HepG2 (cell line): ENCODE measurements around the gene LRRC25. TPM values are rescaled to one million over a fixed set of nuclear protein-coding genes. Genes with fewer than 3 reads are reported as not detected.
A peak's percentile ranks its signal among the peaks of the same experiment; 100 is the strongest.

Experiments used
- ATAC-seq: fragments of 200-7000 bp; cut with Tn5 transposase; 3 replicates; pipeline ENCODE4 v1.9.1; 2020; ENCODE audit warnings: mild to moderate bottlenecking, moderate library complexity
- BruUV-seq: library from RNA; stranded (reverse); fragments of 400-500 nt; replicated peaks from 2 replicates; lab custom pipeline; 2021; lab: Mats Ljungman, UMichigan
- CTCF ChIA-PET: fragments of 300-600 bp; formaldehyde crosslinking; extraction: SDS; loops from one replicate; lab custom pipeline; 2021; ENCODE audit warnings: low total read pairs, inconsistent platforms, low intra/inter-chr PET ratio; lab: Yijun Ruan, JAX
- POLR2A ChIA-PET: fragments of 350-600 bp; sonication (Branson Sonifier 250); formaldehyde crosslinking; loops from one replicate; lab custom pipeline; 2020; ENCODE audit warnings: antibody characterized with exemption, inconsistent platforms; lab: Yijun Ruan, JAX
- DNase-seq: peaks from one replicate; pipeline ENCODE4 v3.0.0-alpha.2; 2015; ENCODE audit warnings: low spot score
- FAIRE-seq: peaks from 3 replicates; lab custom pipeline; 2011; peaks lifted over from hg19 to GRCh38; lab: Jason Lieb, UNC
- H2AFZ ChIP-seq: one replicate; pipeline ENCODE4 v1.6.1; 2011; ENCODE audit warnings: low read length, inconsistent platforms
- H3K27ac ChIP-seq: fragments of 300-600 bp; 3 replicates; pipeline ENCODE4 v1.8.0; 2011; ENCODE audit warnings: mixed run types, mild to moderate bottlenecking, mixed read lengths, low read length, inconsistent platforms; ENCODE audit not compliant: insufficient read depth; ENCODE audit errors: extremely low read length
- H3K27me3 ChIP-seq, 2 experiments: fragments of 200-600 bp in 1 of 2; 2 replicates in 1 of 2; 3 replicates in 1 of 2; pipeline versions ENCODE4 v1.6.0 to v1.8.0; 2011; ENCODE audit warnings: low read length in 2 of 2, mild to moderate bottlenecking in 2 of 2, moderate library complexity in 2 of 2, inconsistent platforms in 1 of 2; ENCODE audit not compliant: insufficient read depth in 2 of 2, control insufficient read depth in 1 of 2
- H3K36me3 ChIP-seq, 2 experiments: fragments of 200-600 bp in 1 of 2; replicated peaks in 1 of 2; 2 replicates in 1 of 2; 3 replicates in 1 of 2; pipeline versions ENCODE4 v1.5.1 to v1.8.0; 2011; ENCODE audit warnings: low read length in 2 of 2, inconsistent platforms in 1 of 2; ENCODE audit not compliant: insufficient read depth in 2 of 2, control insufficient read depth in 1 of 2
- H3K4me1 ChIP-seq: 2 replicates; pipeline ENCODE4 v1.5.1; 2012; ENCODE audit warnings: low read length, inconsistent platforms; ENCODE audit not compliant: insufficient read depth
- H3K4me2 ChIP-seq: 2 replicates; pipeline ENCODE4 v1.6.0; 2011; ENCODE audit warnings: low read depth, low read length, inconsistent platforms
- H3K4me3 ChIP-seq, 3 experiments: fragments of 200-600 bp in 1 of 3; sonication (generic), shearing (Covaris generic) in 1 of 3; replicated peaks in 1 of 3; 2 replicates each; pipeline ENCODE4 v1.5.1; 2011 to 2016; ENCODE audit warnings: low read length in 3 of 3, inconsistent platforms in 2 of 3, low read depth in 2 of 3, mild to moderate bottlenecking in 2 of 3, control low read depth in 1 of 3, mixed read lengths in 1 of 3; ENCODE audit not compliant: insufficient read depth in 1 of 3
- H3K79me2 ChIP-seq: one replicate; pipeline ENCODE4 v1.6.1; 2011; ENCODE audit warnings: low read length, inconsistent platforms; ENCODE audit not compliant: insufficient read depth
- H3K9ac ChIP-seq: 2 replicates; pipeline ENCODE4 v1.6.0; 2011; ENCODE audit warnings: mild to moderate bottlenecking, low read depth, low read length, inconsistent platforms; ENCODE audit not compliant: insufficient read depth
- H3K9me3 ChIP-seq: 2 replicates; pipeline ENCODE4 v1.5.1; 2012; ENCODE audit warnings: mild to moderate bottlenecking, low read length
- H4K20me1 ChIP-seq: 2 replicates; pipeline ENCODE4 v1.6.0; 2011; ENCODE audit warnings: inconsistent platforms, mild to moderate bottlenecking, low read length, moderate library complexity; ENCODE audit not compliant: insufficient read depth
- IRF2 ChIP-seq: IDR thresholded peaks from 2 replicates; pipeline ENCODE4 v1.6.1; 2018; ENCODE audit warnings: missing genetic modification reagents, missing compliant biosample characterization
- NCOR1 ChIP-seq: fragments of 200-600 bp; sonication (generic); IDR thresholded peaks from 2 replicates; pipeline ENCODE4 v1.7.0; 2017; ENCODE audit warnings: antibody characterized with exemption, low read length, borderline replicate concordance
- REXO4 ChIP-seq: sonication (generic); formaldehyde crosslinking; IDR thresholded peaks from 2 replicates; pipeline ENCODE4 v1.8.0; 2022; ENCODE audit warnings: missing genetic modification reagents, mild to moderate bottlenecking, borderline replicate concordance
- RNF2 ChIP-seq: fragments of 450-650 bp; conservative IDR thresholded peaks from 2 replicates; pipeline ENCODE4 v1.6.1; 2016; ENCODE audit warnings: low read depth
- SAP130 ChIP-seq: IDR thresholded peaks from 2 replicates; pipeline ENCODE4 v1.6.1; 2016; ENCODE audit warnings: low read depth
- SSRP1 ChIP-seq: IDR thresholded peaks from 2 replicates; pipeline ENCODE4 v1.6.1; 2016; ENCODE audit warnings: control low read depth
- ZBTB7A ChIP-seq: sonication (generic); formaldehyde crosslinking; IDR thresholded peaks from 2 replicates; pipeline ENCODE4 v1.8.0; 2022; ENCODE audit warnings: mild to moderate bottlenecking, missing genetic modification reagents
- ZMYM2 ChIP-seq: sonication (generic); formaldehyde crosslinking; IDR thresholded peaks from 2 replicates; pipeline ENCODE4 v1.8.0; 2022; ENCODE audit warnings: mild to moderate bottlenecking, missing genetic modification reagents
- ZNF333 ChIP-seq: sonication (generic); formaldehyde crosslinking; IDR thresholded peaks from 2 replicates; pipeline ENCODE4 v1.4.0; 2020; ENCODE audit warnings: mild to moderate bottlenecking, missing genetic modification reagents, borderline replicate concordance
- ZNF543 ChIP-seq: sonication (generic); formaldehyde crosslinking; IDR thresholded peaks from 2 replicates; pipeline ENCODE4 v1.4.0; 2020; ENCODE audit warnings: mild to moderate bottlenecking, missing genetic modification reagents
- ZNF644 ChIP-seq: IDR thresholded peaks from 2 replicates; pipeline ENCODE4 v1.6.1; 2016; ENCODE audit warnings: low read depth
- ZNF670 ChIP-seq: sonication (generic); formaldehyde crosslinking; IDR thresholded peaks from 2 replicates; pipeline ENCODE4 v1.8.0; 2022; ENCODE audit warnings: mild to moderate bottlenecking, missing genetic modification reagents, borderline replicate concordance
- ZNF768 ChIP-seq: sonication (generic); formaldehyde crosslinking; IDR thresholded peaks from 2 replicates; pipeline ENCODE4 v1.4.0; 2020; ENCODE audit warnings: missing genetic modification reagents
- ZNF792 ChIP-seq: IDR thresholded peaks from 2 replicates; pipeline ENCODE4 v1.6.1; 2016
- ZSCAN21 ChIP-seq: sonication (generic); formaldehyde crosslinking; IDR thresholded peaks from 2 replicates; pipeline ENCODE4 v1.8.0; 2022; ENCODE audit warnings: mild to moderate bottlenecking, missing genetic modification reagents, moderate library complexity, borderline replicate concordance
- WGBS: methylation state at CpG from one replicate; pipeline ENCODE4 v1.1.6; 2017; ENCODE audit warnings: low lambda C conversion rate; 5-methylcytosine and 5-hydroxymethylcytosine counted together
- in situ Hi-C: cut with HindIII; loops from 2 replicates; pipeline ENCODE4 v1.10.0; 2017; ENCODE audit warnings: low pct_unique_long_range_greater_than_20kb; ENCODE audit not compliant: extremely low pct_ligation_motif_present
- intact Hi-C: fragments of 100-400 bp; cut with micrococcal nuclease; formaldehyde crosslinking; loops from one replicate; pipeline ENCODE4 v1.10.0; 2022; ENCODE audit not compliant: unreplicated experiment
- polyA plus RNA-seq, 8 experiments: library from polyadenylated mRNA; depleted of rRNA in 3 of 8; stranded (reverse) in 7 of 8; unstranded in 1 of 8; fragments of >200 nt; fragmentation: Illumina TruSeq in 4 of 8; extraction: Trizol in 4 of 8; gene quantifications; 2 replicates each; pipeline versions ENCODE4 v1.2.1 to v1.2.3, GENCODE V29; 2011 to 2016; ENCODE audit warnings: low read depth in 4 of 8, missing spikeins in 1 of 8, mixed read lengths in 1 of 8; ENCODE audit not compliant: insufficient read depth in 1 of 8
- total RNA-seq, 5 experiments: library from RNA; depleted of rRNA; stranded (reverse); fragments of >200 nt; fragmentation: Illumina TruSeq; extraction: Trizol; gene quantifications; 2 replicates each; pipeline ENCODE4 v1.2.3, GENCODE V29; 2016; ENCODE audit warnings: low read depth in 1 of 5
- TF ChIP-seq, protein P1 (sequence below), 2 experiments: sonication (generic) in 1 of 2; formaldehyde crosslinking in 1 of 2; IDR thresholded peaks; 2 replicates each; pipeline versions ENCODE4 v1.4.0 to v1.6.1; 2018 to 2020; ENCODE audit warnings: missing genetic modification reagents in 2 of 2, borderline replicate concordance in 1 of 2, low read depth in 1 of 2, mild to moderate bottlenecking in 1 of 2, missing biosample characterization in 1 of 2
- TF ChIP-seq, protein P2 (sequence below): sonication (generic); formaldehyde crosslinking; IDR thresholded peaks from 2 replicates; pipeline ENCODE4 v1.5.1; 2020; ENCODE audit warnings: missing genetic modification reagents, mild to moderate bottlenecking, borderline replicate concordance
- TF ChIP-seq, protein P3 (sequence below): sonication (generic); formaldehyde crosslinking; conservative IDR thresholded peaks from 2 replicates; pipeline ENCODE4 v1.4.0; 2020; ENCODE audit warnings: missing genetic modification reagents

The LRRC25 gene
- total and polyA plus RNA-seq, 2 of the 13 experiments (the other 11 are each of a cell fraction or from before 2014, with no cell fraction given), result 0.13 to 0.53 TPM

DNA sequence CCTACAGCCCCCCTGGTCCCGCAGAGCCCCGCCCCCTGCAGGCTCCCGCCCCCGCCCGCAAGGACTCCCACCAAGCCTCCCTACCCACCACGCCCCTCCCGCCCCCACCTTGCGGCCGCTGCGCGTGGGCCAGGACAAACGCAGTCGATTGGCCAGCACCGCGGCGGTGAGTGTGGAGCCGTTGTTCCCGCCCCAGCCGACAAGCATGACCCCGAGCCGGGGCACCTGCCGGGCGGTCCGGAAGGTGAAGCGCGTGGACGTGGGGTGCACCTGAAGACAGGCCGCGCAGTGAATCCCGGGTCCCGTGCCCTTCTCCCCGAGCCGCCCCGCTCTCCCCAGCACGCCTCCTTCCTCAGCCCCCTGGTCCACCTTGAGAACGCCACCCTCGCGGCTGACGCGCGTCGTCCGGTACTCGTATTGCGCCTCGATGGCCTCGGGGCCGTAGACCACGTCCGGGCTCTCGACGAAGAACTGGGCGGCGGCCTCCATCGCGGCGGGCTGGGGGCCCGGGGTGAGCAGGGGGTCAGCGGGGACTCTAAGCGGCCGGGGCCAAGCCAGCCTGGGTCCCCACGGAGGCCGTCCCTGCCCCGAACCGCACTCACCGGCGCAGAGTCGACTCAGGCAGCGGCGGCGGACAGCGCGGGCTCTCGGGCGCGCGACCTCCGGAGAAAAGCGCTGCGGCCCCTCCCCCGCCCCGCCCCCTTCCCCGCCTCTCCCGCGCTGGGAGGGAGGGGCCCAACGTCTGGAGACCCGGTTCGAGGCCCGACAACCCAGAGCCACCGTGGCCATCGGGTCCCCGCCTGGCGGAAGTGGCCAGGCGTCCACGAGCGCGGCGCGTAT, 40.3 kb upstream of the LRRC25 start, which contains the start of gene ISYNA1:
ISYNA1 (minus strand) TSS at position 643 of the 840 bp plus-strand sequence; CDS start at position 489, 154 bp downstream.
- Histone ChIP-seq H3K4me2 (peak within 1 kb of the TSS; percentile 95), H3K9me3 (no peaks in the 10 kb centered on the region), H3K27me3 (no peaks in the 10 kb centered on the region), H4K20me1 (peaks cover 9% of the 10 kb centered on the region; the same call in 1 of the 2 replicates), H3K4me1 (peaks cover 45% of the 10 kb centered on the region), H2AFZ (no peak within 1 kb of the TSS), H3K36me3 (peaks cover 0 to 2% of the 10 kb centered on the region in 2 experiments; a peak in 1 of 5 replicates), H3K9ac (peak within 1 kb of the TSS; percentile 70), H3K4me3 (peak within 1 kb of the TSS; percentile 29 to 75 (median 72)), H3K27ac (peak within 1 kb of the TSS; percentile 53), H3K79me2 (no peaks in the 10 kb centered on the region)
- POLR2A ChIA-PET, result interaction anchor here (0.6 to 1.6 kb wide), 3 partner anchors 17 to 52 kb away, joined by 3 to 4 read pairs (median 3); partner anchors contain the start of gene GDF15
- FAIRE-seq, result no peak
- CTCF ChIA-PET, result no interaction called here
- peak; percentile 14 for DNase-seq
- TSS peak; percentile 53 for BruUV-seq
- ATAC-seq, result peak; percentile 12
- intact Hi-C loops (no loop called here), in situ Hi-C loops (no loop called here)
- 10% methylated on average over 40 of the region's 99 CpGs for WGBS
- TF ChIP-seq SAP130 (CRISPR knock-in tag) (no peak), ZSCAN21 (CRISPR knock-in tag) (peak; percentile 62; the same call in 1 of the 2 replicates), RNF2 (0 out of 2 replicates have a peak, but pooled peaks have one; percentile 47), ZNF644 (no peak), ZMYM2 (CRISPR knock-in tag) (peak; percentile 53; the same call in 1 of the 2 replicates), ZNF670 (CRISPR knock-in tag) (peak; percentile 29; the same call in 1 of the 2 replicates), SSRP1 (CRISPR knock-in tag) (0 out of 2 replicates have a peak, but pooled peaks have one; percentile 21), ZBTB7A (CRISPR knock-in tag) (peak; percentile 61; the same call in 1 of the 2 replicates), REXO4 (CRISPR knock-in tag) (no peak), NCOR1 (no peak), ZNF768 (0 out of 2 replicates have a peak, but pooled peaks have one; percentile 8), ZNF333 (CRISPR knock-in tag) (0 out of 2 replicates have a peak, but pooled peaks have one; percentile 15), ZNF543 (CRISPR knock-in tag) (no peak), IRF2 (peak; percentile 36; the same call in 1 of the 2 replicates), ZNF792 (CRISPR knock-in tag) (0 out of 2 replicates have a peak, but pooled peaks have one; percentile 27)
- TF ChIP-seq, protein P1, sequence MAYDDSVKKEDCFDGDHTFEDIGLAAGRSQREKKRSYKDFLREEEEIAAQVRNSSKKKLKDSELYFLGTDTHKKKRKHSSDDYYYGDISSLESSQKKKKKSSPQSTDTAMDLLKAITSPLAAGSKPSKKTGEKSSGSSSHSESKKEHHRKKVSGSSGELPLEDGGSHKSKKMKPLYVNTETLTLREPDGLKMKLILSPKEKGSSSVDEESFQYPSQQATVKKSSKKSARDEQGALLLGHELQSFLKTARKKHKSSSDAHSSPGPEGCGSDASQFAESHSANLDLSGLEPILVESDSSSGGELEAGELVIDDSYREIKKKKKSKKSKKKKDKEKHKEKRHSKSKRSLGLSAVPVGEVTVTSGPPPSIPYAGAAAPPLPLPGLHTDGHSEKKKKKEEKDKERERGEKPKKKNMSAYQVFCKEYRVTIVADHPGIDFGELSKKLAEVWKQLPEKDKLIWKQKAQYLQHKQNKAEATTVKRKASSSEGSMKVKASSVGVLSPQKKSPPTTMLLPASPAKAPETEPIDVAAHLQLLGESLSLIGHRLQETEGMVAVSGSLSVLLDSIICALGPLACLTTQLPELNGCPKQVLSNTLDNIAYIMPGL (CRISPR knock-in tag; IDR thresholded peaks at IDR 0.05; ENCODE audit: borderline replicate concordance in 1 of 2, low read depth in 1 of 2), result peak in 1 of 2 experiments; percentile 47; a peak in 1 of 4 replicates
- TF ChIP-seq, protein P2, sequence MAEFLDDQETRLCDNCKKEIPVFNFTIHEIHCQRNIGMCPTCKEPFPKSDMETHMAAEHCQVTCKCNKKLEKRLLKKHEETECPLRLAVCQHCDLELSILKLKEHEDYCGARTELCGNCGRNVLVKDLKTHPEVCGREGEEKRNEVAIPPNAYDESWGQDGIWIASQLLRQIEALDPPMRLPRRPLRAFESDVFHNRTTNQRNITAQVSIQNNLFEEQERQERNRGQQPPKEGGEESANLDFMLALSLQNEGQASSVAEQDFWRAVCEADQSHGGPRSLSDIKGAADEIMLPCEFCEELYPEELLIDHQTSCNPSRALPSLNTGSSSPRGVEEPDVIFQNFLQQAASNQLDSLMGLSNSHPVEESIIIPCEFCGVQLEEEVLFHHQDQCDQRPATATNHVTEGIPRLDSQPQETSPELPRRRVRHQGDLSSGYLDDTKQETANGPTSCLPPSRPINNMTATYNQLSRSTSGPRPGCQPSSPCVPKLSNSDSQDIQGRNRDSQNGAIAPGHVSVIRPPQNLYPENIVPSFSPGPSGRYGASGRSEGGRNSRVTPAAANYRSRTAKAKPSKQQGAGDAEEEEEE (CRISPR knock-in tag), result no peak
- TF ChIP-seq, protein P3, sequence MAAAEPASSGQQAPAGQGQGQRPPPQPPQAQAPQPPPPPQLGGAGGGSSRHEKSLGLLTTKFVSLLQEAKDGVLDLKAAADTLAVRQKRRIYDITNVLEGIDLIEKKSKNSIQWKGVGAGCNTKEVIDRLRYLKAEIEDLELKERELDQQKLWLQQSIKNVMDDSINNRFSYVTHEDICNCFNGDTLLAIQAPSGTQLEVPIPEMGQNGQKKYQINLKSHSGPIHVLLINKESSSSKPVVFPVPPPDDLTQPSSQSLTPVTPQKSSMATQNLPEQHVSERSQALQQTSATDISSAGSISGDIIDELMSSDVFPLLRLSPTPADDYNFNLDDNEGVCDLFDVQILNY (CRISPR knock-in tag), result no peak; the same call in 1 of the 2 replicates
